Measurements from ENCODE around the gene CFAP90.

The CFAP90 gene, protein sequence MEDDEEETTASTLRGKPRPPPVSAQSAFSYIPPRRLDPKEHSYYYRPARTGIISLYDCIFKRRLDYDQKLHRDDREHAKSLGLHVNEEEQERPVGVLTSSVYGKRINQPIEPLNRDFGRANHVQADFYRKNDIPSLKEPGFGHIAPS

DNA sequence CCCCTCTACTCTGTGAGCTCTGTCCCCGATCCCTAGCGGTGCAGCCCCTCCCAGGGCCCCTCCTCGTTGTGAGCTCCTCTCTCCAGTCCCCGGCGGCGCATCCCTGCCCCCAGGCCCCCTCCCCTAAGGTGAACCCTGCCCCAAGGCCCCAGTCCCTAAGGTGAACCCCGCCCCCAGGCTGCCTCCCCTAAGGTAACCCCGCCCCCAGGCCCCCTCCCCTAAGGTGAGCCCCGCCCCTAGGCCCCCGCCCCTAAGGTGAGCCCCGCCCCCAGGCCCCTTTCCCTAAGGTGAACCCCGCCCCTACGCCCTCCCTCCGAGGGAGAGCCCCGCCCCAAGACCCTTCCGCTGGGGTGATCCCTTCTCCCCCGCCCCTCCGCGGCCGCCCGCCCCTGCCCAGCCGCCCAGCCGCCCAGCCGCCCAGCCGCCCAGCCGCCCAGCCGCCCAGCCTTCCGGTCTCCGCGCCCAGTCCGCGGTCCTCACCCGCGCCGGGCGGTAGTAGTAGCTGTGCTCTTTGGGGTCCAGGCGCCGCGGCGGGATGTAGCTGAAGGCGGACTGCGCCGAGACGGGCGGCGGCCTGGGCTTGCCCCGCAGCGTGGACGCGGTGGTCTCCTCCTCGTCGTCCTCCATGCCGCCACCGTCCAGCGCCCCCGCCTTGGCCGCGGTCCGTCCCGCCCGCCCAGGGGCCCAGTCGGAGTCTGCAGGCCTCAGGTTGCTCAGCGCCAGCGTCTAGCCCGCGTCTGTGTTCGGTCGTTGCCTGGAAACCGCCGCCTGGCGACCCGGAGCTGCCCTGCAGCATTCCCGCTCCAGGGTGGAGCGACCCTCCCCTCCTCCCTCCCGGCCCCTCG is at the start of gene CFAP90:
CFAP90 (minus strand) TSS at position 739 of the 845 bp plus-strand sequence; CDS start at position 627, 112 bp downstream.
- DNase-seq (ENCODE audit: low spot score): no peak
- Histone ChIP-seq H3K27ac (no peak within 1 kb of the TSS), H3K4me3 (peak within 1 kb of the TSS; percentile 85)
- TF ChIP-seq, protein P1, sequence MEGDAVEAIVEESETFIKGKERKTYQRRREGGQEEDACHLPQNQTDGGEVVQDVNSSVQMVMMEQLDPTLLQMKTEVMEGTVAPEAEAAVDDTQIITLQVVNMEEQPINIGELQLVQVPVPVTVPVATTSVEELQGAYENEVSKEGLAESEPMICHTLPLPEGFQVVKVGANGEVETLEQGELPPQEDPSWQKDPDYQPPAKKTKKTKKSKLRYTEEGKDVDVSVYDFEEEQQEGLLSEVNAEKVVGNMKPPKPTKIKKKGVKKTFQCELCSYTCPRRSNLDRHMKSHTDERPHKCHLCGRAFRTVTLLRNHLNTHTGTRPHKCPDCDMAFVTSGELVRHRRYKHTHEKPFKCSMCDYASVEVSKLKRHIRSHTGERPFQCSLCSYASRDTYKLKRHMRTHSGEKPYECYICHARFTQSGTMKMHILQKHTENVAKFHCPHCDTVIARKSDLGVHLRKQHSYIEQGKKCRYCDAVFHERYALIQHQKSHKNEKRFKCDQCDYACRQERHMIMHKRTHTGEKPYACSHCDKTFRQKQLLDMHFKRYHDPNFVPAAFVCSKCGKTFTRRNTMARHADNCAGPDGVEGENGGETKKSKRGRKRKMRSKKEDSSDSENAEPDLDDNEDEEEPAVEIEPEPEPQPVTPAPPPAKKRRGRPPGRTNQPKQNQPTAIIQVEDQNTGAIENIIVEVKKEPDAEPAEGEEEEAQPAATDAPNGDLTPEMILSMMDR (IDR thresholded peaks at IDR 0.05): no peak

DNA sequence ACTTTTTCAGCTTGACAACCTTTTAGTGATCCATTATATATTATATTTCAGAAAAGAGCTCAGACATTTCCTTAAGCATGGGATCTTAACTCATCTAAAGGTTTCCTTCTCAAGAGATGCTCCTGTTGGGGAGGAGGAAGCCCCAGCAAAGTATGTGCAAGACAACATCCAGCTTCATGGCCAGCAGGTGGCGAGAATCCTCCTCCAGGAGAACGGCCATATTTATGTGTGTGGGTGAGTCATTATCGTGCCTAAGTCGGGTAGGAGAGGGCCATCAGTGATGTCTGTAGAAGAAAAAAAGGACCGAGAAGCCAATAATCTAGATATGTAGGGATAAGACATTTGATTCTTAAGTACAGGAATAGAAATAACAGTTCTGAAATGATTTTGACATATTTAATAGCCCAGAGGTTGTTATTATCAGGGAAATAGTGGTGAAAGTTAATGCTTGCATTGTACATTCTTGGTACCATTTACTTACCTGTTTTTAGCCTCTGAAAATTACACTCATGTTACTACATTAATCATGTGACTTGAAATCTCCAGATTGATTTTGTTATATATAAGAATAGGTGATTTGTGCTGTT is 46.2 kb upstream of the CFAP90 start:
- TF ChIP-seq, protein P1 (IDR thresholded peaks at IDR 0.05): no peak
- Histone ChIP-seq H3K4me3 (no peak overlapping the region), H3K27ac (no peak overlapping the region)
- DNase-seq (ENCODE audit: low spot score): no peak

DNA sequence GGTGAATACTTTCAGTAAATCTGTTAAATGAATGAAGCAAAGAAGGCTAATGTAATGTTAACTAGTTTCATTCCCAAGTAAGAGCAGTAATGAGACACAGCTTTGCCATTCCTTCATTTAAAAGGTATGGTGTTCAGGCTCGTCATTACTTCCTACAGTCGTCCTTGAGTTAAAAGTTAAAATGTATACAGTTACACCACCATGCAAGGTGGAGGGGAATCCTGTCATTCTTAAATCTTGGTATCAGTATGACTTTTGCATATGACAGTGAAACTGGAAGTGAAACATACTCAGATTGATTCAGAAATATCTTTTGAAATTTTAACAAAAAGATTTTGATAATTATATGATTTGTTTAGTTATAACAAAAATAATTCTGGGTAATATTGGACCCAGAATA is 43.9 kb upstream of the CFAP90 start:
- Histone ChIP-seq H3K4me3 (no peak overlapping the region), H3K27ac (no peak overlapping the region)
- TF ChIP-seq, protein P1 (IDR thresholded peaks at IDR 0.05): no peak
- DNase-seq (ENCODE audit: low spot score): no peak

DNA sequence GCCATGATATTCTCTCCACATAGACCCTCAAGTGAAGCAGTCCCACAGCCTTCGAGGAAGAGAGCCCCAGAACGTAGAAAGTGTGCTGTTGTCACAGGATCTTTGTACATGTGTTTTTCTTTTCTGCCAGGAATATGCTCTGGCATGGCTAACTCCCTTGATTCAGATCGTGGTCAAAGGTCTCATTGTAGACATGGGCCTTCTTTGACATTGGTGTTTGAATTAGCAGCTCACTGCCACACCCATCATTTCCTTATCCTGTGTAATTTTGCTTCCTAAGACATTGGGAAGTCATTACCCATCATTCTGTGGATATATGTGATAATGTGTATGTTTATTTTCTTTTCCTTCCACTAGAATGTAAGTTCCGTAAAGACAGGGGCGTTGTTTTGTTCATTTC is 43.5 kb upstream of the CFAP90 start:
- Histone ChIP-seq H3K27ac (no peak overlapping the region), H3K4me3 (no peak overlapping the region)
- TF ChIP-seq, protein P1 (IDR thresholded peaks at IDR 0.05): no peak
- DNase-seq (ENCODE audit: low spot score): no peak

DNA sequence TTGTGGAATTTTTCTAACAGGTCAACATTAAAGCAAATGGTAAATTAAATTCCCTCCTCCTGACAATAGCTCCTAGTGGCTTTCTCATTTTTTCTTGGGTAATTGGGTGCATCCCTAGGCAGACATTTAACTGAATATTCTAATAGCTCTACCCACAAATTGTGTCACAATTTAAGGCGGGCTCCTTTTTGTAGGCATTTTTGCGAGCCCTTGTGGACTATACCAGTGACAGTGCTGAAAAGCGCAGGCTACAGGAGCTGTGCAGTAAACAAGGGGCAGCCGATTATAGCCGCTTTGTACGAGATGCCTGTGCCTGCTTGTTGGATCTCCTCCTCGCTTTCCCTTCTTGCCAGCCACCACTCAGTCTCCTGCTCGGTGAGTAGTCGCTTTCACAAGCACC is 38.0 kb upstream of the CFAP90 start:
- TF ChIP-seq, protein P1 (IDR thresholded peaks at IDR 0.05): no peak
- H3K4me3 ChIP-seq: no peak overlapping the region
- no peak for DNase-seq (ENCODE audit: low spot score)
- H3K27ac ChIP-seq: no peak overlapping the region

DNA sequence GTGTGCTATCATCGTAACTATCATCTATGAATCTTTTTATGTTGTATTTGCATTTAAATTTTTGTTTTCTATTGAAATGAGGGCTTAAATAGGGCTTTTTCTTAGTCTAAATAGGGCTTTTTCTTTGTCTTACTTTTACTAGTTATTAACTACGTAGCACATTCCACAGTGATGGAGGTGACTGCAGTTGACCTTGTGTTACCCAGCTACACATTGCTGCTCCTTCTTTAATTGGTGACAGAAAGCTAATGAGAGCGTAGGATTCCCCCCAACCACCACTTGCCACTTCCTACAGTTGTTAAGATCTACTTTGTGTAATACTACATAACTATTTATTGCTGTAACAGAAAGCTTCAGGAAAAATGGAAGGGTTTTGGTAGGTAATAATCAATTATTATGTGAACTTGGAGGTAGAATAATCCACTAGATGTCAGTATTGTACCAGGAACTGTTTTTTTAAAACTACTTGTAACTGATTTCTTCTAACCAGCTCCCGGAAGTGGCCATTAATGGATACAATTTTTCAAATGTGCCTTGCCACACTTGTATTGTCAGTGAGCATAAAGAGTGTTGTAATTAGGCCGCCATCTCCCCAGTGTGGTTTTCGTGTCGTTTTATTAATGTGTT is 36.0 kb upstream of the CFAP90 start:
- H3K4me3 ChIP-seq: no peak overlapping the region
- no peak overlapping the region for H3K27ac ChIP-seq
- DNase-seq (ENCODE audit: low spot score): no peak
- TF ChIP-seq, protein P1 (IDR thresholded peaks at IDR 0.05): no peak

Measured in coronary artery (tissue), 2 donors.